Cardiac fibroblast (primary cell): ENCODE results near the gene CD14.
A peak's percentile ranks its signal among the peaks of the same experiment; 100 is the strongest.
"Not testable (repeated sequence)": the region's sequence is repeated elsewhere in the genome, so short reads cannot be mapped to it uniquely, and the experiment has no call there.

Experiments
- DNase-seq, 2 donors: peaks; one replicate each; pipeline versions ENCODE4 v3.0.0 to v3.0.0-alpha.2; 2010; ENCODE audit warnings: low read depth in 2 of 2
- H3K4me3 ChIP-seq, 2 donors: replicated peaks in 1 of 2; 1 replicate in 1 of 2; 2 replicates in 1 of 2; pipeline ENCODE4 v1.5.1; 2011; ENCODE audit warnings: low read depth in 2 of 2, low read length in 2 of 2, mild to moderate bottlenecking in 2 of 2, moderate library complexity in 1 of 2
- TF ChIP-seq, protein P1 (sequence below): IDR thresholded peaks from one replicate; pipeline ENCODE4 v1.5.1; 2011; ENCODE audit warnings: low read depth, mild to moderate bottlenecking, low read length, inconsistent platforms

Gene CD14

DNA sequence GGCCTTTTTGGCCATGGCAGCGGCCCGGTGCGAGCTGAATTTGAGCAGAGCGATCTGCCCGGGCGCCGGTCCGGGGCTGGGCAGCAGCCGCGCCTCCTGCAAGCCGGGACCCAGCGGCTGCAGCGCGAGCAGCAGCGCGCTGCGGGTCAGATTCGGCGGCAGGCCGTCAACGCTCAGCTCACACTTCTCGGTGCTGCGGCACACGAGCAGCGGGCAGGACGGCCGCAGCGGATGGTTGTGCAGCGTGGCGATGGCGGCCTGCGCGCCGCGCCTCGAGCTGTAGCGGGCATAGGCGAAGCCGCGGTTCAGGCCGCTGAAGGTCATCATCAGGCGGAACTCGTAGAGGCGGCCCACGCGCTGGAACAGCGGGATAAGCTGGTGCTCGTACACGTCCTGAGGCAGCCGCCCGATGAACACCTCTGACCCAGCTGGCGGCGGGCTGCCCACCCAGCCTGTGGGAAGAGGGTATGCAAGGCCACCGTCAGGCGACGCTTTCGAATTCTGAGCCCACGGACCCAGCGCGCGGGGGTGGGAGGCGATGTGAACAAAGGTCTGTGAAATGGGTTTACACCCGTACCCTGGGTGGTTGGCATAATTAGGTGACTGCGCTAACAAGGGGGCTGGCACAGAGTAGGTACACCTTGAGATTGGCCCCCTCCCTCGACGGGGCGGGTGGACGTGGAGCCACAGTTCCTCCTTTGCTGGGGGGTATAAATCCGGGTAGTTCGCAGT is 39.6 kb upstream of the CD14 start:
- no peak overlapping the region for H3K4me3 ChIP-seq
- TF ChIP-seq, protein P1, sequence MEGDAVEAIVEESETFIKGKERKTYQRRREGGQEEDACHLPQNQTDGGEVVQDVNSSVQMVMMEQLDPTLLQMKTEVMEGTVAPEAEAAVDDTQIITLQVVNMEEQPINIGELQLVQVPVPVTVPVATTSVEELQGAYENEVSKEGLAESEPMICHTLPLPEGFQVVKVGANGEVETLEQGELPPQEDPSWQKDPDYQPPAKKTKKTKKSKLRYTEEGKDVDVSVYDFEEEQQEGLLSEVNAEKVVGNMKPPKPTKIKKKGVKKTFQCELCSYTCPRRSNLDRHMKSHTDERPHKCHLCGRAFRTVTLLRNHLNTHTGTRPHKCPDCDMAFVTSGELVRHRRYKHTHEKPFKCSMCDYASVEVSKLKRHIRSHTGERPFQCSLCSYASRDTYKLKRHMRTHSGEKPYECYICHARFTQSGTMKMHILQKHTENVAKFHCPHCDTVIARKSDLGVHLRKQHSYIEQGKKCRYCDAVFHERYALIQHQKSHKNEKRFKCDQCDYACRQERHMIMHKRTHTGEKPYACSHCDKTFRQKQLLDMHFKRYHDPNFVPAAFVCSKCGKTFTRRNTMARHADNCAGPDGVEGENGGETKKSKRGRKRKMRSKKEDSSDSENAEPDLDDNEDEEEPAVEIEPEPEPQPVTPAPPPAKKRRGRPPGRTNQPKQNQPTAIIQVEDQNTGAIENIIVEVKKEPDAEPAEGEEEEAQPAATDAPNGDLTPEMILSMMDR: no peak
- peak; percentile 18 to 21 for DNase-seq

DNA sequence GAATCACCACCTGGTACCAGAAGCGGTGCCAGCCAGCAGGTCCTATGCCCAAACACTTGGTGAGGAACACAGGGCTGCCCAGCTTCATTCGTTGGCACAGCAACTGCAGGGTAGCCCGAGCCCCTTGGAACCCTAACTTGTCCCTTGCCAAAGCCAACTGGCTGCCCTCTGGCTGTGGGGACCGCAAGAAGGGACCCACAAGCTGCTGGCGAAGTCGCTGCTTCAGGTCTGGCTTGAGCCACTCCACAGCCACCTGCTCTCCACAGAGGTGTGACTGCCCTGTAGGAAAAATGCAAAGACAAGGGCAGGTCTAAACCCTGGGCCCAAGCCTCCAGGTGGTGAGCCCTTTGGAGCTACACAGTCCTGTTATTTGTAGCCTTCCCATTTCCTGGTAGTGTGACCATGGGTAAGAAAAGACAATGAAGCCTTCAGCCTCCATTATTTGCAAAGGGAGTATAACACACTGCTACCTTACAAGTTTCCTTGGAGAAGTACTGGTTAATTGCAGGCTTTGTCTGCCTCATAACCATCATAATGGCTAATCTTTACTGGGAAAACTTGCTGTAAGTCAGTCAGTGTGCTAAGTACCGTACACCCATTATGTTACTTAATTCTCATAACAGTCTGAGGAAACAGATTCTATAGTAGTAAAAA is 38.6 kb upstream of the CD14 start:
- DNase-seq: no peak
- TF ChIP-seq, protein P1: no peak
- no peak overlapping the region for H3K4me3 ChIP-seq

DNA sequence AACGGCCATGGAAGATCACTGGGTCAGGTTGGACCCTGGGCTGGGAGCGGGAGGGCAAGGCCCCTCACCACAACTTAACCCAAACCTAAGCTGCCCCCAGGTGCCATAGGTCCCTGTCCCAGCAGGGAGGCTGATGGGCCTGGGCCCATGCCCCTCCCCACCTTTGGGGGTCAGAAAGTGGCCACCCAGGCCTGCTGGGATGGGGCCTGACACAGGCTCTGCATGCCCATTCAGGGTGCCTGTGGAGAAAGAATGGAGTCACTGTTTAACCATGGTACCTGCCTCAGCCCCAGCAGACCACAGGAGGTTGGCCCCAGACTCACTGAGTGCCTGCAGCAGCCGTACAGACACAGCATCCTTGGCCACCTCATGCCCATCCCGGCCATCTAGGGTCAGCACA is 38.1 kb upstream of the CD14 start:
- not testable (repeated sequence) for H3K4me3 ChIP-seq, DNase-seq

DNA sequence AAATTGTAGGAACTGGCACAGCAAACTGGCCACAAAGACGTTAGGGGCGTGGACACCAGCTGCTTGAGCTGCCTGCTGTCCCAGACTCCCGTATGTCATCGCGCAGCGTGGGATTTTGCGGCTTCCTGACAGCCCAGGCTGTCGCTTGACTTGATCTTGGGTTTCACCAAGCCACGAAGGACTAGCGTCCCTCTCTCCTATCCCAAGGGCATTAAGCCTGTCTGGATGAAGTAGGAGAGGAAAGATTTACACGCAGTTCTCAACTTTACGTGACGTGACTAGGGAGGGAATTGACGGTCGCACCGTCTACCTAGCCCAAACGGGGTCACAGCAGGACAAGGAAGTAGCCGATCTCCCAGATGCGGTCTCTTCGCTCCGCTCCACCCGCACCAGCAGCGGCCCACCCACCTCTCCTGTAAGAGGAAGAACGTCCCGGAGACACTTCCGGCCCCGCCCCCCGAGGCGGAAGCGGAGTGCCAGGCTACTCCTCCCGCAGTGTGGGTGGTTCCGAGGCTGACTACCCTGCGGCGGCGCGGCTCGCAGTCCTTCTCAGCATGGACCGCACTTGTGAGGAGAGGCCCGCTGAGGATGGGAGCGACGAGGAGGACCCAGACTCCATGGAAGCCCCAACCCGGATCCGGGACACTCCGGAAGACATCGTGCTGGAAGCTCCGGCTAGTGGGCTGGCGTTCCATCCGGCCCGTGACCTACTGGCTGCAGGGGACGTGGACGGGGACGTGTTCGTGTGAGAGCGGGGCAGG is 31.6 kb upstream of the CD14 start, which contains the start of gene WDR55:
WDR55 (plus strand) TSS at position 546 of the 761 bp plus-strand sequence; CDS start at position 555, 9 bp downstream.
- TF ChIP-seq, protein P1: no peak
- DNase-seq: peak; percentile 91 to 93
- peak within 1 kb of the TSS; percentile 78 to 92 for H3K4me3 ChIP-seq

DNA sequence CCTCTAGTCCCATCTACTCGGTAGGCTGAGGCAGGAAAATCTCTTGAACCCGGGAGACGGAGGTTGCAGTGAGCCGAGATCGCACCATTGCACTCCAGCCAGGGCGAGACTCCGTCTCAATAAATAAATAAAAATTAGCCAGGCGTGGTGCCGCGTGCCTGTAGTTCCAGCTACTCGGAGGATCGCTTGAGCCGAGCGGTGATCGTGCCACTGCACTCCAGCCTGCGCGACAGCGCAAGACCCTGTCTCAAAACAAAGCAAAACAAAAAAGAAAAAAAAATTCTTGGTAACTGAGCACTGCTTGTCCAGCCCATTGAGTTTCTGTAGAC is 31.0 kb upstream of the CD14 start:
- peak overlapping the region; percentile 78 to 92 for H3K4me3 ChIP-seq
- no peak for DNase-seq
- TF ChIP-seq, protein P1: no peak

DNA sequence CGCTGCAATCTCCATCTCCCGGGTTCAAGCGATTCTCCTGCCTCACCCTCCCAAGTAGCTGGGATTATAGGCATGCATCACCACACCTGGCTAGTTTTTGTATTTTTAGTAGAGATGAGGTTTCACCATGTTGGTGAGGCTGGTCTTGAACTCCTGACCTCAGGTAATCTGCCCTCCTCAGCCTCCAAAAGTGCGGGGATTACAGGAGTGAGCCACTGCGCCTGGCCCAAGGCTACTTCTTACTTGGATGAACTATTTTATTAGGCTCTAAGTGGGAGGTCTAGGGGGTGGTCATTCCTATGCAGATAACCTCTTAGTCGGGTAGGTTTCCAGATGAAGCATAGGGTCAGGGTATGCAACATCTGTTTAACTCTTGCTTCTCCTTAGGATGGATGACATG is 27.4 kb upstream of the CD14 start:
- H3K4me3 ChIP-seq, DNase-seq: not testable (repeated sequence)

DNA sequence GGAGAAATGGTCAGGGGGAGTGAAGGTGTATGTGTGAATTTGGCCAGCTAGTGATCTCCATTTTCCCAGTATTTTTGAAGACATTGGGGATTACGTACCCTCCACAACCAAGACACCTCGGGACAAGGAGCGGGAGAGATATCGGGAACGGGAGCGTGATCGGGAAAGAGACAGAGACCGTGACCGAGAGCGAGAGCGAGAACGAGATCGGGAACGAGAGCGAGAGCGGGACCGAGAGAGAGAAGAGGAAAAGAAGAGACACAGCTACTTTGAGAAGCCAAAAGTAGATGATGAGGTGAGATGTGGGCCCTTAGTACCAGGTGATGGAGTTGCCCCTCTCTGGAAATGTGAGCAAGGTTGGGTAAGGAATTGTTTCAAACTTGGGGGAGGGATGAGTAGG is 25.9 kb upstream of the CD14 start:
- H3K4me3 ChIP-seq: no peak overlapping the region
- TF ChIP-seq, protein P1: no peak
- no peak for DNase-seq
